Measurements from ENCODE around the gene TMPRSS5.
"Not testable (repeated sequence)": the region's sequence is repeated elsewhere in the genome, so short reads cannot be mapped to it uniquely, and the experiment has no call there.

TMPRSS5 gene

DNA sequence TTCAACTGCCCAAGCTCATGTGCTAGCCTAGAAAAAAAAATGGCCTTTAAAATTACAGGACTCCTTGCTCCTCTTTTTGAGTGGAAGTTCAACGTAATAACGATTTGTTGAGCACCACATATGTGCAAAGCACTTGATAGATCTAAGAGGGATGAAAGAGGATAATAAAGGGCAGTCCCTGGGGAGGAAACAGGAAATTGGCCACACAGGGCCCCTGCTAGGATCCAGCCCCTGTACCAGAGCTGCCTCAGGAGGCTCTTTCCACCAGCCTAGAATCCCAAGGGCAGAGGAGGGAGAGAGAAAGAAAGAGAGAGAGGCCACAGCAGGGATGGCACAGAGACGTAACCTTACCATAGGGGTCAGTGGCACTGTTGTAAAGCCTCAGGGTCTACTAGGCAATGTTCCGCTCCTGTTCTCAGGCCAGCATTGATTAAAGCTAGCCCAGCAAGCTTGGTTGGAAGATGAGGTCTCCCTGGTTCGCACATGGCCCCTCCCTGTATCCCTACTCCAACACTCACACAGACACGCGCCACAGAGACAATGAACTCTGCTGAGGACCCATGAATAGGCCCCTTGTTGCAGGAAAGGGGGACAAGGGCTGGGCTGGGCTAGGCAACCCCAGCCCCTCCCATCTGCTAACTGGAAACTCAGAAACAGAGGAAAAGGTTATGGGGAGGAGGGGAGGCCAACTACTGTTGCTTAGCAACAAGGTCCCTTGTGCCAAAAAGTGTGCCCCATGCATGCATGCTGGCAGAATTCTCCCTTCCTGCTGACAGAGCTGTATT lies at the start of gene TMPRSS5:
Gene TMPRSS5, minus strand, starts transcription at position 438 of the 785 bp plus-strand sequence. Its CDS starts 84 bp downstream, at position 354.
- DNase-seq = no peak

DNA sequence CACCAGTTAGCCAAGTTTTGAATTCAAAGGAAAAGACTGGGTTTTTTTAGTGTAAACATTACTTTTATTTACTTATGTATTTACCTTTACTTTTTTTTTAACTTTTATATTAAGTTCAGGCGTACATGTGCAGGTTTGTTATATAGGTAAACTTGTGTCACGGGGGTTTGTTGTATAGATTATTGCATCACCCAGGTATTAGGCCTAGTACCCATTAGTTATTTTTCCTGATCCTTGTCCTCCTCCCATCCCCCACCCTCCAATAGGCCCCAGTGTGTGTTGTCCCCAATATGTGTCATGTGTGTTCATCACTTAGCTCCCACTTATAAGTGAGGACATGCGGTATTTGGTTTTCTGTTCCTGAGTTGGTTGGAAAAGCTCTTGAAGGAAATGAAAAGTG lies 46.8 kb upstream of the TMPRSS5 start:
- no peak for DNase-seq

DNA sequence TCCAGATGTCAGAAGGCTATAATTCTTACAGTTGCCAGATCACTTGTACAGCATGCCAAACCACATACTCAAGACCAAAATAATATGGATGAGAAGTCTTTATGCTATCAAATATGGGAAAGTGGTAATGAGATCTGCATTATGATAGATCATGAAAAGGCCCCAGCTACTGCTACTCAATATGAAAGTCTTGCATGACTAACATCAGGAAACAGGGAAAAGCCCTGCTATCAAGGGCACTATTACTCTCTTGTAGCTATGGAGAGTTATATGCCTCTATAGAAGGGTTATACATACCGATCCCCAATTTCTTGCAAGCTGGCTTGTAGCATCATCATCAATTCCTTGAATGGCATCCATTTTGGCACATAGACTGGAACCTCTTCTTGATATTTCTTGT lies 30.2 kb upstream of the TMPRSS5 start:
- no peak for DNase-seq

DNA sequence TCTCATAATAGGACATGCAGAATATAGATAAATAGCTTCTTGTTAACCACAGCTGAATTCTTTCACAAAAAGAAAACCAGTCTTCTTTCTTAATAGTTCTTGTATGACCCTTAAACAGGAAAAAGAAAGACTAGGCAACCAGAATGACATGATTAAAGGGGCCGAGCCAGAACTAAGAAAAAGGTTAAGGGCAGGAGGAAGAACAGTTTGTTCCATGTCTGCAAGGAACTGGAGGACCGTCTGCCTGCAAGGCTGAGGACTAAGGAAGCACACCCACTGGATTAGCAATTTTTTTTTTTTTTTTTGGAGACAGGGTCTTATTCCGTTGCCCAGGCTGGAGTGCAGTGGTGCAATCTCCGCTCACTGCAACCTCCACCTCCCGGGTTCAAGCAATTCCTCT lies 26.0 kb upstream of the TMPRSS5 start:
- DNase-seq = no peak

DNA sequence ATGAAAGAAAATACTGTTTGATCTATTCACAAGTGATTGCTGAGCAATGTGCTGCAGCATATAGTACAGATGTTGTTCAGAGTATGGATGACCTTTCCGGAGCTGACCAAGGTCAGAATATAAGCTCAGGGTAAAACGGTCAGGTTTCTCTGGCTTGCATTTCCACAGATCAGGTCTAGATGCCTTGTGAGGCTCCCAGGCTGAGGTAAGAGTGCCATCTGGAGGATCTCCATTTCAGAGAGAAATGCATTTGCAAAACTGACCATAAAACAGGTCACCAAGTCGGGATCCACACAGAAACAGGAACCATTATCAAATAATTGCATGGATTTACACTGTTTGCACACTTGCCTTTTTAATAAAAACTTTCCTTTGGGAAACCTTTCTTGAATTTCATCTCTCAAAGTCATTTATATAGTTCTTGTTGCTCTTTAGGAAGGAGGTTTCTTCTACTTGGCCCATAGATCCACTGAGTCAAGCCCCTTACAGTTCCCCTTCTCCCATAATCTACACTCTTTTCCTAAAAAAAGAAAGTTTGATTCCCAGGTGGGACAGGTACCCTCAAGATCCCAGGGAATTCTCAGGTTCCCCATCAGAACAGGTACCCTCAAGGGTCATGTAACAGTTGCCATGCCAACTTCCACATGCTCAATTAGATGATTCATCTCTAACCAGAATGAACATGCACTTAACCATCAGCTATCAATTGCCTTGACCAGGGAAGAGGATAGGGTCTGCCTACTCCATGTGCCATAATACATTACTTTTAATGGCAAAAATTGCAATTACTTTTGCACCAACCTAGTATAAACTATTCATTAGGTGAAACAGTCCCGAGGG lies 25.0 kb upstream of the TMPRSS5 start:
- no peak for DNase-seq

DNA sequence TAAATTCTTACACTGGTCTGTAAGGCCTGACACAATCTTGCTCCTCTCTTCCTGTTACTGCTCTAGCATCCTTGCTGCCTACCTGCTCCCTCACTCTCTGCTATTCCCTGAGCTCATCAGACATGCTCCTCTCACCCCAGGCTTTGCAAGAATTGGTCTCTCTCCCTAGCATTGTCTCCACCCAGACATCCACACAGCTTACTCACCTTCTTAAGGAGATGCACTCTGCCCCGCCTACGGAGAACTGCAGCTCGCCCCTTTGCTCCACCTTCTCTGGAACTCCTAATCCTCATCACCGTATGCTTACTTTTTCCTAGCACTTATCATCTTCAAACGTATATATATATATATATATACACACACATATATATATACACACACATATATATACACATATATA lies 23.3 kb upstream of the TMPRSS5 start:
- DNase-seq = no peak

DNA sequence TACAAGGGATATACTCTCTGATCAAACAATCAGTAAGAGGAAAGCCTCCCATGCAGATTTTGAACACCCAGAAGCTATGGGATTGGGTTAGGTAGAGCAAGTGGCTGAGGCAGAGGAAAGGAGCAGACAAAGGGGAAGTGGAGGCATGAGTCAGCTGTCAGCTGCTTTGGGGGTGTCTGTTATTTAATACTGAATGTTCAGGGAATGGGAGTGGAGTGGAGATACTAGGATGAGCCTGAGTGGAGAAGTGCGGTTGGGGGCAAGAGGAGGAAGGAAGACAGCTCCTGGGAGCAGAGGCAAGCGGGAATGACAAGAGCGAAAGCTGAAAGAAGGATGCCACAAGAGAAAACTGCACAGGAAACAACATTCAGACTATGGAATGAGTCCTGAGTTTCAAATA lies 22.7 kb upstream of the TMPRSS5 start:
- DNase-seq = no peak

DNA sequence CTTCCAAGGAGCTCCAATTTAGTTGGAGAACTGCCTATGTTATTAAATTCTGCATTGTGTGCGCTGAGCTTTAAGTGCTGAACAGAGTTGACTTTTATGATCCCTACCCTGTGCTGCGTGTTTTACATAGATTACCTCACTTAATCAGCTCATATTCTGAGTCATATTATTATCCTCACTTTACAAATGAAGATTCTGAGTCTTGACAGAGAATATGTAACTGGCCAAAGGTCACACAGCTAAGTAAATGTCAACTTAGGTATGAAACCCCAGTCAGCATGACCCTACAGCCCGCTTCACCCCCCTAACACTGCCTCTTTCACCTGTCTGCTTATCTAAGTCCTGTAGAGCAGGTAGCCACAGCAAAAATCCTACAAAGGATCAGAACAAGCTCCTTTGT lies 19.8 kb upstream of the TMPRSS5 start:
- no peak for DNase-seq

DNA sequence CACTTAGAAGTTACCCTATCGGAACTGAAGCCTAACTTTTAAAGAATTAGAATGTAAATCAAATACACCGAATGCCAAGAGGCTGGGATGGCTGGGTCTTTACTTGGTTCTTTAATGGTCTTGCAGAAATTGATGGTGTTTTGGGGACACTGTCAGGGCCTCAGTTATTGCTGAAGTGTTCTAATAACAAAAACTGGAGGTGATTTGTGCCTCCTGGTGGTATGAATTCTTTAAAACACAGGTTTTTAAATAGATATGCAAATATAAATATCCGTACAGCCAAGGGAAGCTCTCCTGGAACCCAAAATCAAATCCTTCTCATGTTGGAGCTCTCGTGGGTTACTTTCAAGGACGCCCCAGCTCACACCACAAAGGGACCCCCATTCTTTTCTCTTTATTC lies 19.3 kb upstream of the TMPRSS5 start:
- DNase-seq = no peak

DNA sequence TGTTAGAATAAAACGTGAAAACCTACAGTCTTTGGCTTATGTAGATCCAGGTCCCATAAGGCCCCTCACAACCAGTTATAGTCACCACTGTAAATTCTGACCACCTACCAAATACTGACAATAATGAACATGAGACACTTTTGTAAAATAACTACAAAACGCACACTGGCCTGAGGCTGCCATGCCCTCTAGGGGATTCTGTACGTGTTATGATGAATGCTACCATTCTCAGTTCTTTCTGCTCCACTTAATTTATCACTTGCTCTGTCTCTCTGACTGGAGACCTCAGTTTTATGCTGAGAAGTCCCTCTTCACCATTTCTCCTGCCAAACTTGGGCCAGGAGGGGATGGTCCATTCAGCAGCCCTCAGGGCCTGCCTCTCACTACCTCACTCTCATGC lies 18.7 kb upstream of the TMPRSS5 start:
- no peak for DNase-seq

DNA sequence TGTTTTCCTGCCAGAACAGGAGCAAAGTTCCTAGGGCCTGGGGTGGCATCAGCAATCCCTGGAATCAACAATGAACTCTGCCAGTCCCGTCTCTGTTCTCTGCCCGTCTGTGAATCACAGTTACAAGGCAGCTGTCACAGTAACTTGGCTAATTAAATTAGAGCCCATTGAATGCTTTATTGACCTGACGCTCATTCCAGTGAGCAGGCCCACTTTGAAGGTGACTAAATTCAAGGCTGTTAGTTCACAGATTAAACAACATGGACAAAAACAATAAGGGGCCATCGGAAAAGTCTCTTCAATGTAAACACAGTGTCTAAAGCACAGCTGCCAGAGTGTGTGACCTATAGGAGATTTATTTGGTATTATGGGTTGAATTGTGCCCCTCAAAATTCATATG lies 17.7 kb upstream of the TMPRSS5 start:
- no peak for DNase-seq

DNA sequence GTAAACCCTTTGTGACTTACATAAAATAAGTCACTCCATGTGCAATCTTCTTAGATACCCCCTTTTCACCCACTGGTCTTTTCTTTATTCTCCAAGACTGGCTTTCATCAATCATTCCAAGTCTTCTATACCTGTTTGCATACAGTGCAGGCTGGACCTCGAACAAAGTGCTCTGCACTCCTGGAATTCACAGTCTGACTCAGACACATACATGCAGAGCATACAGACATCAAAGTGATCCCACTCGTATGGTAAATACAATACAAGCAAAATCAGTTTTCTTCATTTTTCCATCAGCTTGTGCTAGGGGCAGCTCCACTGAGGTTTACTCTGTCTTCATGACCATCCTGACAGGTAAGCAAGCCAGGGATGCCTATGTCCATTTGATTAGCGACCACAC lies 16.8 kb upstream of the TMPRSS5 start:
- no peak for DNase-seq

DNA sequence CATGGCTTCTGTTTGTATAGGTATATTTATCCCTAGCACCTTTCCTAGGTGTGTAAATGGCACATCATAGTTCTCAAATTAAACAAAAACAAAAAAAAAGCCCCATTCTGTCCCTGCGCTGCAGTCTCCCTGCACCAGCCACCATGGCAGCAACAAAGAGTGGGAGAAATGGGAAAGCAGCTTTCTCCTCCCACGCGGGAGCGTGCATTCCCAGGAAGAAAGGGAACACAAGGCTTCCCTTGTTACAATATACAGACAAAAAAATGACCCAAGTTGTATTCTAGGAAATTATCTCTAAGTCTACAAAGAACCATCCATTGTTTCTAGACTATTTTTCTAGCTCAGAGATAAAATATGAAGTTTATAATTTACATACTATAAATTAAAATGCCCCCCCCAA lies 16.1 kb upstream of the TMPRSS5 start:
- DNase-seq = no peak

DNA sequence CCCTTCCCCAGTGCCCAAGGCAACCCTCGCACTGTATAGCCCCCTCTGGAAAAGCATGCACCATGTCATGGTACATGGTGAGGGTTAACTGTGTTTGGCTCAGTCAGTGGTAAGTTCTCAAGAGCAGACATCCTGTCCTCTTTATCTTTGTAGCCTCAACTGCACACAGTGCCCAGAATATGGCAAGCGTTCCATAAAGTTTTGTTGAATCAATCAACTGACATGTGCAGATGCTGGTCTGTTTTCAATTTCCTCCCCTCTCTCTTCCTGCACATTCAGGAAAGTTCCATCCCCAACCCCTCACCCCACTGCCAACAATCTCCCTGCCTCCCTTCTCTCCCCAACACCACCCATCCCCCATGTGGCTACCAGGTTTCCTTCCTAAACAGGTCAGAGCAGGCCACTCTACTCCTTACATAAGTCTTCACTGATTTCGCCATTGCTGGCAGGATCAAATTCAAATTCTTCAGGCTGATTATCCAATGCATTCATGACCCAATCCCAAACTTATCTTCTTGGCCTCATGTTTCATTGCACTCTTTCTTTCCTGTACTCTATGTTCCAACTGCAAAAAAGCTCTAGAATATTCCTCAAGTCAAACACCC lies 15.5 kb upstream of the TMPRSS5 start:
- no peak for DNase-seq

DNA sequence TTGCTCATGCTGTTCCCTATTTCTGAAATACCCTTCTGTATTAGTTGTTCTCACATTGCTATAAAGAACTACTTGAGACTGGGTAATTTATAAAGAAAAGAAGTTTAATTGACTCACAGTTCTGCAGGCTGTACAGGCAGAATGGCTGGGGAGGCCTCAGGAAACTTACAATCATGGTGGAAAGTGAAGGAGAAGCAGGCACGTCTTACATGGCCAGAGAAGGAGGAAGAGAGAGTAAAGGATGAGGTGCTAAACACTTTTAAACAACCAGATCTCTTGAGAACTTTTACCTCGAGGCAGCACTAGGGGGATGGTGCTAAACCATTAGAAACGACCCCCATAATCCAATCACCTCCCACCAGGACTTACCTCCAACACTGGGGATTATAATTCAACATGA lies 14.4 kb upstream of the TMPRSS5 start:
- not testable (repeated sequence) for DNase-seq

DNA sequence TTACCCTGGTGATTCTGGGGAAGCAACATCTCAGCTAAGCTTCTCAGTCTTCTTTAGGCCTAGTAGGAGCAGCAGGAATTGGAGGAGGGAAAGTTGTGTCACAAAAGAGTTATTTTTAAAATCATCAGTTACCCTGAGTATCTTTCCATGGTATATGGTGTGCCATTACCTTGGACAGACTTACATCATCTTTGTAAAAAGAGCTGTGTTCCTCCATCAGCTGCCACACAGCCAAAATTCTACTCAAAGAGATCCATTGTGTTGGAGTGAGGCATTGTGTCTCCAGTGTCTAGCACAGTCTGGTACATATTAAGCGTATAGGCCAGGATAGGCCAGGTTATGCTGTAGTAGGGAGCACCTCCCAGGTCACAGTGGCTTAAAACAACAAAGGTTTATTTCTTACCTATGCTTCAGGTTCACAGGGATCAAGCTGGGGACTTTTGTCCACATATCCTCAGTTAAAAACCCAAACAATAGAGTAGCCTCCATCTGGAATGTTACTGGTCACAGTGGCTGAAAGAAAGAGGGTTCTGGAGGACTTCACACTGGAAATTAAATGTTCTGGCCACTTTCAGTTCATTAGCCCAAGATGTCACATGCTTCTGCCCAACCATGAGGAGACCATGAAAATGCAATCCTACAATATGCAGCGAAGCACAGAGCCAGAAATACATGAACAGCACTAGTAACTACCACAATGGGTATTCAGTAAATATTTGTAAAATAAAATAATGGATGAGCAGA lies 9.9 kb upstream of the TMPRSS5 start:
- DNase-seq = no peak

DNA sequence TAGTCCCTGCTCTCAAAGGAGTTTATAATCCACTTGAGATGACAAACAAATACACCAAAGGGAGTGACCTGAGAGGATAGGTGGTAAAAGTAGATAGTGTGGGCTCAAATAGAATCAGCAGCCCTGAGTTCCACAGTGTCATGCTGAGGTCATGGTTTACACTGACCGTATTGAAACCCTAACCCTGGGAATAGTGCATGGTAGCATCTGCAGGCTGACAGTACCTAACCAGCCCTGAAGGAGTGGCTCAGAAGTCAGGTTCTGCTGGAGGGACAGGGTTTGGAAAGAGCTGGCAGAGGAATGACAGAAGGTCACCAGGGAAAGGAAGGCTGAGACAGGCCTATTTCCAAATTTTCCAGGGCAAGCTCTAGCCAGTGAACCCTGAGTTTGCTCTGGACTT lies 9.2 kb upstream of the TMPRSS5 start:
- no peak for DNase-seq

DNA sequence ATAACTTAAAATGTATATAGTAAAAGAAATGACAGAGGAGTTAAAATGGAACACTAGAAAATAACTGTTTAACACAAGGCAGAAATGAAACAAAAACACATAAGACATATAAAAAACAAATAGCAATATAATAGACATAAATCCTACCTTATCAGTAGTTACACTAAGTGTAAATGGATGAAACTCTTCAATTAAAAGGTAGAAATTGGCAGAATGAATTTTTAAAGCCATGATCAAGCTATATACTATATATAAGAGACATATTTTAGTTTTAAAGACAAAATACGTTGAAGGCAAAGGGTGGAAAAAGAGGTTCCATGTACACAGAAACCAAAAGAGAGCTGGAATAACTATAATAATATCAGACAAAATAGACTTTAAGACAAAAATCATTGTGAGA lies 4.9 kb upstream of the TMPRSS5 start:
- DNase-seq = no peak

DNA sequence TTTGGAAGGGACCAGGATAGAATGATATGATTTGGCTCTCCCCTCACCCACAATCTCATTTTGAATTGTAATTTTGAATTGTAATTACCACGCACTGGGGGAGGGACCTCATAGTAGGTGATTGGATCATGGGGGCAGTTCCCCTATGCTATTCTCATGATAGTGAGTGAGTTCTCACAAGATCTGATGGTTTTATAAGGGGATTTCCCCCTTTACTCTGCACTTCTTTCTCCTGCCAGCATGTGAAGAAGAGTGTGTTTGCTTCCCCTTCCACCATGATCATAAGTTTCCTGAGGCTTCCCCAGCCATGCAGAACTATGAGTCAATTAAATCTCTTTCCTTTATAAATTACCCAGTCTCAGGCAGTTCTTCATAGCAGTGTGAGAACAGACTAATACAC lies 2.6 kb downstream of the TMPRSS5 start:
- not testable (repeated sequence) for DNase-seq

DNA sequence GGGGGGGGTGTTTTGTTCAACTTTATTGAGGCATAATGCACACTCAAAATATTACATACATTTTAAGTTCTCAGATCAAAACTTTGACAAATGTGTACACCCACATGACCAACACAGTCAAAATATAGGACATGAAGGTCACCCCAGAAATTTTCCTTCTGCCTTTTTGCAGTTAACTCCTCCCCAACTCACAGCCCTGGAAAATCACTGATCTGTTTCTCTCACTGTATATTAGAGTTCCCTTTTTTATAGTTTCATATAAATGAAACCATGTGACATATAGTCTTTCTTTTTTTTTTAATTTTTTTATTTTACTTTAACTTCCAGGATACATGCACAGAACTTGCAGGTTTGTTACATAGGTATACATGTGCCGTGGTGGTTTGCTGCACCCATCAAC lies 4.6 kb downstream of the TMPRSS5 start:
- no peak for DNase-seq

DNA sequence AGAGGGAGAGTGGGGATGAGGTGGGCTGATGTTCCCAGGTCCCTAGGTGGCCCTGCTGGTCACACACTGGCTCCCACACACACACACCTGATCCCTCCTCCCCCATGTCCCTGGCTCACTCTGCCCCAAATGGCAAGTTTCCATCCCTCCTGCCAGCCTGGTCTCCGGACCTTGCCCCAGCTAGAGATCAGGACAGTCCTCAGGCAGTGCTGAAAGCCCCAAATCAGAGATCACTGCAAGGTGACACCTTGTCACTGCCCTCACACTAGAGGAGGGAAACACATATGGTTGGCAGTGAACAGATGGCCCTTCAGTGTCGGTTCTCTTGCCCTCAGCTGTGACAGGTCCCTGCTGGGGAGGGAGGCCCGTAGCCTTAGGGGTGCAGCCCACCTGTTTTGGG lies 7.6 kb downstream of the TMPRSS5 start:
- no peak for DNase-seq

DNA sequence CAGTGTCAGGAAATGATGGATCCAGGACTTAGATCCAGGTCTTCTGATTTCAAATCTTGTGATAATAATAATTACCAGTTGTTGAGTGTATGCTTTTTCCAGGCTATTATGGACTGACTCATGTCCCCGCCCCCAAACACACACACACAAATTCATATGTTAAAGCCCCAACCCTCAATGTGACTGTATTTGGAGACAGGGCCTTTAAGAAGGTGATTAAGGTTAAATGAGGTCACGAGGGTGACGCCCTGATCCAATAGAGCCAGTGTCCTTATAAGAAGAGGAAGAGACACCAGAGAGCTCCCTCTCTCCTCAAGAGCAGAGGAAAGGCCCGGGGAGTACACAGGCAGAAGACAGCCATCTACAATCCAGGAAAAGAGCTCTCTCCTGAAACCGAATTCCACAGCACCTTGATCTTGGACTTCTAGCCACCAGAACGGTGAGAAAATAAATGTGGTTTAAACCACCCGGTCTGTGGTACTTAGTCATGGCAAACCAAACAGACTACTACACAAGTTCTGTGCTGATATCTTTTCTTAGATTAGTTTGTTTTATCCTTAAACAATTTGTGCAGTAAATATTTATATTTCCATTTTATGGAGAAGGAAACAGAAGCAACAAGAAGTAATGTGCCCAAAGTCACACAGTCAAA lies 8.2 kb downstream of the TMPRSS5 start:
- no peak for DNase-seq

DNA sequence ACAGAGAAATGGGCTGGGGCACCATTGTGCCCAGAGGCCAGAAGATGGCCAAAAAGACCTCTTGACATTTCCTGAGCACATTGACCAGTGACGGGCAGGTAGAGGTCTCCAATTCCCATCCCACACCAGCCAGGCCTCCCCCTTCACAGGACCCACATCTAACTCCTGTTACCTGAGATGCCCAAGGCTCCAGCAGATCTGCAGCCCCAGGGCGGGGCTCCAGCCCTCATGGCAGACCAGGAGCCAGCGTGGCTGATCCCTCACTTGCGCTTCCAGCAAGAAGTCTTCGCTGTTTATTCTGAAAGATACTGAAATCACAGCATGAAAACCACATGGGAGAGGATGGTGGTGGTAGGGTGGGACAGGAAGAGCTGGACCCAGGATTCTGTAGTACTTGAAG lies 9.0 kb downstream of the TMPRSS5 start:
- DNase-seq = no peak

Measured in activated CD4-positive, CD25-positive, alpha-beta regulatory T cell (primary cell).